ENCODE data around the gene UTP14C. TPM values are rescaled to one million over a fixed set of nuclear protein-coding genes. Genes with fewer than 3 reads are reported as not detected.
"Not testable (repeated sequence)": the region's sequence is repeated elsewhere in the genome, so short reads cannot be mapped to it uniquely, and the experiment has no call there.

The UTP14C gene
- total RNA-seq, 1 donor from 2014 or later: 4.0 TPM

DNA sequence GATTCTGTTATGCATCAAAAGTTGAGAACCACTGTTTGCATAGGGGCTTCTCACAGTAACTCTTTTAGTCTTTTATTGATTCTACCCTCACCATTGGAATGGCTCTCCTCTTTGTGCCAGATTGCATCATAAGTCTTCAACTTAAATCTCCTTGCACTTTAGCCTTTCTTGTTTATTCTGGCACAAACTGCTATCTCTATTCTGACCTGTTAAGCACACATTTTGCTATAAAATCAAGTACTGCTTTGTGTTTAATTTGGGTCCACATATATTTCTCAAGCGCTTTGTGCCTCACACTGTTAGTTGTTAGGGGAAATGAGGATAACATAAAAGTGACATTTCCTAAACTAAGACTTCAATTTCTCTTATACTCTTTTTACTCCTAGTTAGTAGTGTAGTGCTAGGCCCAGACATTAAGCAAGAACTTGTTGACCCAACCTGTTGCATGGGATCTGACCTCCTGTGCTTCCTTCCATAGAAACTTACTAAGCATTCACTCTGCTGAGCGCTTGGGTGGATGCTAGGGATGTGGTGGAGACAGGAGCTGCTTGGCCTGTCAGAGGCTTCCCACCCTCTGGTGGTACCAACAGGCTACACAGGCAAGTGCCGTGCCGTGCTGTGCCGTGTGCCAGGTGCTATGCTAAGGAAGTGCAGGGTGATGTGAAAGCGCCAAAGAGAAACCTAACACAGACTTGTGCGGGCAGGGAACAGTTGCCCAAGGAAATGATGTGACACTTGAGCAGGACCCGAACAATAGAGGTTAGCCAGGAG lies 1.2 kb downstream of the UTP14C start:
- H3K27ac ChIP-seq: no peak overlapping the region
- H3K27me3 ChIP-seq: no peaks in the 10 kb centered on the region
- intact Hi-C loops (cut with DNase I): no loop called here
- TF ChIP-seq, protein P1, sequence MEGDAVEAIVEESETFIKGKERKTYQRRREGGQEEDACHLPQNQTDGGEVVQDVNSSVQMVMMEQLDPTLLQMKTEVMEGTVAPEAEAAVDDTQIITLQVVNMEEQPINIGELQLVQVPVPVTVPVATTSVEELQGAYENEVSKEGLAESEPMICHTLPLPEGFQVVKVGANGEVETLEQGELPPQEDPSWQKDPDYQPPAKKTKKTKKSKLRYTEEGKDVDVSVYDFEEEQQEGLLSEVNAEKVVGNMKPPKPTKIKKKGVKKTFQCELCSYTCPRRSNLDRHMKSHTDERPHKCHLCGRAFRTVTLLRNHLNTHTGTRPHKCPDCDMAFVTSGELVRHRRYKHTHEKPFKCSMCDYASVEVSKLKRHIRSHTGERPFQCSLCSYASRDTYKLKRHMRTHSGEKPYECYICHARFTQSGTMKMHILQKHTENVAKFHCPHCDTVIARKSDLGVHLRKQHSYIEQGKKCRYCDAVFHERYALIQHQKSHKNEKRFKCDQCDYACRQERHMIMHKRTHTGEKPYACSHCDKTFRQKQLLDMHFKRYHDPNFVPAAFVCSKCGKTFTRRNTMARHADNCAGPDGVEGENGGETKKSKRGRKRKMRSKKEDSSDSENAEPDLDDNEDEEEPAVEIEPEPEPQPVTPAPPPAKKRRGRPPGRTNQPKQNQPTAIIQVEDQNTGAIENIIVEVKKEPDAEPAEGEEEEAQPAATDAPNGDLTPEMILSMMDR (IDR thresholded peaks at IDR 0.05): no peak
- H3K4me1 ChIP-seq: no peaks in the 10 kb centered on the region
- no peak for DNase-seq (ENCODE audit: low spot score in 2 of 2)
- H3K4me3 ChIP-seq: no peak overlapping the region
- H3K36me3 ChIP-seq: peaks cover 65 to 88% of the 10 kb centered on the region in 2 donors
- H3K9me3 ChIP-seq: peaks cover 6 to 12% of the 10 kb centered on the region in 2 donors

DNA sequence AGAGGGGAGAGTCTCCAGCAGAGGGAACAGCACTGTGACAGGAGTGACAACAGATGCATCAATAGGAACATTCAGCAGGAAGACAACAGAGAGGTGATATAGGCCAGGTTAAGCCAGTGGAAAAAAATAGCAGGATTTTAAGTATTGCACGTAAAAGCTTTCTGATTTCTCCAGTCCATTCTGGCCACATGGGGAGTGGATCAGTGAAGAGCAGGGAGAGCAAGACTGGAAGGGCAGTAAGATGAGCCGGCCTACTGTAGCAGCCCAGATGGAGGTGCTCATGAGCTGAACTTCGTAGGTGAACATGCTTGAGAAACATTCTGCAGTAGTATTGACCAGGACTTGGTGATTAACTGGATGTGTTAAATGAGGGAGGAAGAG lies 1.7 kb downstream of the UTP14C start:
- H3K27me3 ChIP-seq: no peaks in the 10 kb centered on the region
- peaks cover 6 to 15% of the 10 kb centered on the region in 2 donors for H3K9me3 ChIP-seq
- no peak overlapping the region for H3K4me3 ChIP-seq
- TF ChIP-seq, protein P1 (IDR thresholded peaks at IDR 0.05): no peak
- no peak for DNase-seq (ENCODE audit: low spot score in 2 of 2)
- H3K4me1 ChIP-seq: no peaks in the 10 kb centered on the region
- intact Hi-C loops (cut with DNase I): no loop called here
- no peak overlapping the region for H3K27ac ChIP-seq
- H3K36me3 ChIP-seq: peaks cover 65 to 82% of the 10 kb centered on the region in 2 donors

DNA sequence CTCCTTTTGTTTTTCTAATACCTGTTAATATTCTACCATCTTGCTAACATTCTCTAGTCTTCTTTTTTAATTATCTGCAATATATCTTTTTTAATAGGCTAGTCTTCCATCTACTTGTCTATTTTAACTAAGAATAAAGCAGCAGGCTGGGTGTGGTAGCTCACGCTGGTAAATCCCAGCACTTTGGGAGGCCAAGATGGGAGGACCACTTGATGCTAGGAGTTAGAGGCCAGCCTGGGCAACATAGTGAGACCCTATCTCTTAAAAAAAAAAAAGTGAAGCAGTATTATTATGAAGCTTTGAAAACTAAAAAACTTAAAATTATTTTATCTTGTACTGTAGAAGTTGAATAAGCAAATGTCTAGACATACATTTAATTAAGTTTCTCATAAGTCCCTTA lies 3.3 kb downstream of the UTP14C start:
- Histone ChIP-seq H3K4me3 (no peak overlapping the region), H3K27me3 (no peaks in the 10 kb centered on the region), H3K36me3 (peaks cover 51 to 66% of the 10 kb centered on the region in 2 donors), H3K9me3 (peaks cover 6 to 17% of the 10 kb centered on the region in 2 donors), H3K4me1 (no peaks in the 10 kb centered on the region), H3K27ac (no peak overlapping the region)
- TF ChIP-seq, protein P1 (IDR thresholded peaks at IDR 0.05): no peak
- no peak for DNase-seq (ENCODE audit: low spot score in 2 of 2)
- intact Hi-C loops (cut with DNase I): no loop called here

DNA sequence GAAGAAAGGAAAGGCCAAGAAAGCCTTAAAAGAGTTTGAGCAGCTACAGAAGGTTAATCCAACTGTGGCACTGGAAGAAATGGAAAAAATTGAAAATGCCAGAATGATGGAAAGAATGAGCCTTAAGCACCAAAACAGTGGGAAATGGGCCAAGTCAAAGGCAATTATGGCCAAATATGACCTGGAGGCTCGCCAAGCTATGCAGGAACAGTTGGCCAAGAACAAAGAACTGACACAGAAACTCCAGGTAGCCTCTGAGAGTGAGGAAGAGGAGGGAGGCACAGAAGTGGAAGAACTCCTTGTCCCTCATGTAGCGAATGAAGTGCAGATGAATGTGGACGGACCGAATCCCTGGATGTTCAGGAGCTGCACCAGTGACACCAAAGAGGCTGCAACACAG lies 5.1 kb downstream of the UTP14C start:
- no peak overlapping the region for H3K4me3 ChIP-seq
- H3K27ac ChIP-seq: no peak overlapping the region
- peaks cover 6 to 16% of the 10 kb centered on the region in 2 donors for H3K9me3 ChIP-seq
- H3K36me3 ChIP-seq: peaks cover 35 to 49% of the 10 kb centered on the region in 2 donors
- intact Hi-C loops (cut with DNase I): no loop called here
- no peaks in the 10 kb centered on the region for H3K27me3 ChIP-seq
- no peaks in the 10 kb centered on the region for H3K4me1 ChIP-seq
- DNase-seq (ENCODE audit: low spot score in 2 of 2): no peak
- TF ChIP-seq, protein P1 (IDR thresholded peaks at IDR 0.05): no peak

DNA sequence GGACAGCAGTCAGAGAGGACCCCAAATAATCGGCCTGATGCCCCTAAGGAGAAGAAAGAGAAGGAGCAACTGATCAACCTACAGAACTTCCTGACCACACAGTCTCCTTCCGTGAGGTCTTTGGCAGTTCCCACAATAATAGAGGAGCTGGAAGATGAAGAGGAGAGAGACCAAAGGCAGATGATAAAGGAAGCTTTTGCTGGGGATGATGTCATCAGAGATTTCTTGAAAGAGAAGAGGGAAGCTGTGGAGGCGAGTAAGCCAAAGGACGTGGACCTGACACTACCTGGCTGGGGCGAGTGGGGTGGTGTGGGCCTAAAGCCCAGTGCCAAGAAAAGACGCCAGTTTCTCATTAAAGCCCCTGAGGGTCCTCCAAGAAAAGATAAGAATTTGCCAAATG lies 5.9 kb downstream of the UTP14C start:
- H3K4me1 ChIP-seq; DNase-seq (ENCODE audit: low spot score in 2 of 2); H3K4me3 ChIP-seq; H3K27ac ChIP-seq; intact Hi-C loops (cut with DNase I); H3K27me3 ChIP-seq: not testable (repeated sequence)
- peaks cover 6 to 16% of the 10 kb centered on the region in 2 donors for H3K9me3 ChIP-seq
- H3K36me3 ChIP-seq: peaks cover 31 to 41% of the 10 kb centered on the region in 2 donors

DNA sequence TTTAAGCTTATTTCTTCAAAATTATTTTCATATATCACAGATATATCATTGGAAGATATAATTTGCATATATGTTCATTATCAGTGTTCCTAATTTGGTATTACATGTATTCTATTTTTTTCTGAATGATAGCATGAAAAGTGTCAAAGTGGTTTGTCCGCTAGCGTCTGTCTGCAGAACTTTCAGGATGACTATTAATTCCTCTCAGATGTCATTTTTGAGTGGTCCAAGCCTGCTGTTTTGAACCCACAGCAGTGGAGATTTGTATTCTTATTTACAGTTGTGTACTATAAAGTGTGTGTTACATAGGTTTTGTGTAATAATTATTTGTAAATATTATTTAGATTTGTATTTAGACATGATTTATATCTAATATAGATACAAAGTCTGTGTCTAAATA lies 8.5 kb downstream of the UTP14C start:
- no peak for DNase-seq (ENCODE audit: low spot score in 2 of 2)
- intact Hi-C loops (cut with DNase I): no loop called here
- Histone ChIP-seq H3K4me1 (no peaks in the 10 kb centered on the region), H3K36me3 (peaks cover 14 to 19% of the 10 kb centered on the region in 2 donors), H3K9me3 (peaks cover 0 to 16% of the 10 kb centered on the region in 2 donors), H3K27me3 (no peaks in the 10 kb centered on the region), H3K27ac (no peak overlapping the region), H3K4me3 (no peak overlapping the region)
- TF ChIP-seq, protein P1 (IDR thresholded peaks at IDR 0.05): no peak
